ENCODE measurements around the gene RPL22. TPM values are rescaled to one million over a fixed set of nuclear protein-coding genes. Genes with fewer than 3 reads are reported as not detected.

The RPL22 gene
- total and polyA plus RNA-seq, 2 of the 13 experiments (the other 11 are each of a cell fraction or from before 2014, with no cell fraction given) = 214 to 545 TPM

DNA sequence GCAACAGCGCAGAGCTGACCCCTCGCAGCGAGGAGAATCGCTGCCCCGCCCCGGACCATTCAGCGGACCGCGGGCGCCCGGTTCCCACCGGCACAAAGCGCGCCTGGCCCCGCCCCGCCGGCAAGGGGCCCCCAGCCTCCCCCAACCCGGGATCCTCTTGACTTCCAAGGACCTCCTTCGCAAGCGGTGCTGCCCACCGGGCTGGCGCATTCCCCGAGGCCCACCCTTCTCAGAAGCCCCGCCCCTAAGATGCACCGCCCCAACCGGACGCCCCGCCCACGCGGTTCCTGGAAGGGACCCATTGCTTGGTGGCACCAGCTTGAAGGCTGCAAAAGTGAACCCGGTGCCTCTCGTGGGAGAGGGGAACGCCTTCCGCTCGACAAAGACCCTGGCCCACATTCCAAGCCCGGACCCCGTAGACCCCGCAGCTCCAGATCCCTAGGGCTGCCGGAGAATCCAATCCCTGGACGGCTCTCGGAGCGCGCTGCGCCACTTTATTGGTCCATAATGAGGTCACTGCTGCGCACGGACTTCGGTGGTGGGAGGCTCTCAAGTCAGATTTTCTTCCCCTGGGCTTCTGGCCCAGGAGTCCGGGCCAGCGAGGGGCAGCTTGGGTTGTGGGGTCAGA is 46.6 kb upstream of the RPL22 start:
- H3K9me3 ChIP-seq (ENCODE audit: low read length) = no peaks in the 10 kb centered on the region
- no TSS peak for BruUV-seq (replicated peaks)
- 0 out of 2 replicates have a peak, but pooled peaks cover 5% of the 10 kb centered on the region for H4K20me1 ChIP-seq (ENCODE audit: insufficient read depth, low read length)
- POLR2A ChIA-PET = interaction anchor here (1.1 to 1.7 kb wide), 3 partner anchors 40 to 98 kb away, joined by 3 to 4 read pairs (median 3); no protein-coding TSS in a partner anchor
- peaks cover 17 to 68% of the 10 kb centered on the region in 2 experiments for H3K27me3 ChIP-seq (ENCODE audit: control insufficient read depth in 1 of 2, insufficient read depth in 2 of 2, low read length in 2 of 2)
- no peaks in the 10 kb centered on the region for H3K36me3 ChIP-seq (replicated peaks in 1 of 2; ENCODE audit: control insufficient read depth in 1 of 2, insufficient read depth in 2 of 2, low read length in 2 of 2)
- DNase-seq (ENCODE audit: low spot score) (no peak), ATAC-seq (peak; percentile 6; the same call in 1 of the 3 replicates), FAIRE-seq (no peak)
- CTCF ChIA-PET (ENCODE audit: low intra/inter-chr PET ratio, low total read pairs) = interaction anchor here (0.9 to 3.4 kb wide), 5 partner anchors 19 to 97 kb away, joined by 4 to 39 read pairs (median 7); partner anchors contain the start of gene RNF207
- H3K79me2 ChIP-seq (ENCODE audit: insufficient read depth, low read length) = no peaks in the 10 kb centered on the region
- WGBS (ENCODE audit: low lambda C conversion rate) = 30% methylated on average over 2 of the region's 49 CpGs
- in situ Hi-C loops (cut with HindIII; ENCODE audit: extremely low pct_ligation_motif_present, low pct_unique_long_range_greater_than_20kb) = loop anchor here (5.0 to 10.0 kb wide), 3 partner anchors 36 to 169 kb away; partner anchors contain the start of gene HES2
- H3K27ac ChIP-seq (ENCODE audit: extremely low read length, insufficient read depth, low read length) = no peak overlapping the region
- peak overlapping the region; percentile 50 for H3K4me2 ChIP-seq (ENCODE audit: low read depth, low read length)
- peaks cover 34% of the 10 kb centered on the region for H3K4me1 ChIP-seq (ENCODE audit: insufficient read depth, low read length)
- TF ChIP-seq, protein P1, sequence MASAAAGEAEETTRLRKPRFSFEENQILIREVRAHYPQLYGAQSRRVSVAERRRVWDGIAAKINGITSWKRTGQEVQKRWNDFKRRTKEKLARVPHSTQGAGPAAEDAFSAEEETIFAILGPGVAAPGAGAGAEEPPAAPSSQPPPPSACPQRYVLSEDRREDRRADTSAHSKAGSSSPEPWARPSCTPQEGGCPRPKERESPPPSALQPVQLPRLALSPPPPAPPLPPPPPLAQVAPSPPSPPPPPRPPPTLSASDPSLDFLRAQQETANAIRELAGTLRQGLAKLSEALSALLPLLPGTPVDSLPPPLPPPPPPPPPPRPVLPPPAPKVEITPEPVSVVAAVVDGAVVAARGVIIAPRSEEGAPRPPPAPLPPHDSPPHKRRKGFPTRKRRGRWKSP (CRISPR knock-in tag; IDR thresholded peaks at IDR 0.05) = no peak
- TF ChIP-seq MATR3 (CRISPR knock-in tag; IDR thresholded peaks at IDR 0.05) (no peak), RFXAP (CRISPR knock-in tag; IDR thresholded peaks at IDR 0.05; ENCODE audit: borderline replicate concordance) (no peak), ZNF567 (CRISPR knock-in tag; IDR thresholded peaks at IDR 0.05; ENCODE audit: borderline replicate concordance) (no peak), ZSCAN20 (CRISPR knock-in tag; IDR thresholded peaks at IDR 0.05; ENCODE audit: borderline replicate concordance) (no peak), PHF8 (CRISPR knock-in tag; IDR thresholded peaks at IDR 0.05) (0 out of 2 replicates have a peak, but pooled peaks have one; percentile 8), TCF7L2 (IDR thresholded peaks at IDR 0.05; ENCODE audit: low read depth, low read length) (no peak)
- TF ChIP-seq, protein P2, sequence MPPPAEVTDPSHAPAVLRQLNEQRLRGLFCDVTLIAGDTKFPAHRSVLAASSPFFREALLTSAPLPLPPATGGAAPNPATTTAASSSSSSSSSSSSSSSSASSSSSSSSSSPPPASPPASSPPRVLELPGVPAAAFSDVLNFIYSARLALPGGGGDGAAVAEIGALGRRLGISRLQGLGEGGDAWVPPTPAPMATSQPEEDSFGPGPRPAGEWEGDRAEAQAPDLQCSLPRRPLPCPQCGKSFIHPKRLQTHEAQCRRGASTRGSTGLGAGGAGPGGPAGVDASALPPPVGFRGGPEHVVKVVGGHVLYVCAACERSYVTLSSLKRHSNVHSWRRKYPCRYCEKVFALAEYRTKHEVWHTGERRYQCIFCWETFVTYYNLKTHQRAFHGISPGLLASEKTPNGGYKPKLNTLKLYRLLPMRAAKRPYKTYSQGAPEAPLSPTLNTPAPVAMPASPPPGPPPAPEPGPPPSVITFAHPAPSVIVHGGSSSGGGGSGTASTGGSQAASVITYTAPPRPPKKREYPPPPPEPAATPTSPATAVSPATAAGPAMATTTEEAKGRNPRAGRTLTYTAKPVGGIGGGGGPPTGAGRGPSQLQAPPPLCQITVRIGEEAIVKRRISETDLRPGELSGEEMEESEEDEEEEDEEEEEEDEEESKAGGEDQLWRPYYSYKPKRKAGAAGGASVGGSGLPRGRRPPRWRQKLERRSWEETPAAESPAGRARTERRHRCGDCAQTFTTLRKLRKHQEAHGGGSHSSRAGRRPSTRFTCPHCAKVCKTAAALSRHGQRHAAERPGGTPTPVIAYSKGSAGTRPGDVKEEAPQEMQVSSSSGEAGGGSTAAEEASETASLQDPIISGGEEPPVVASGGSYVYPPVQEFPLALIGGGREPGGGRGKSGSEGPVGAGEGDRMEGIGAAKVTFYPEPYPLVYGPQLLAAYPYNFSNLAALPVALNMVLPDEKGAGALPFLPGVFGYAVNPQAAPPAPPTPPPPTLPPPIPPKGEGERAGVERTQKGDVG (CRISPR knock-in tag; IDR thresholded peaks at IDR 0.05; ENCODE audit: borderline replicate concordance) = no peak
- H3K9ac ChIP-seq (ENCODE audit: insufficient read depth, low read depth, low read length) = no peak overlapping the region
- H2AFZ ChIP-seq (ENCODE audit: low read length) = no peak overlapping the region
- intact Hi-C loops (cut with micrococcal nuclease; ENCODE audit: unreplicated experiment) = loop anchor here (2.0 to 10.0 kb wide), 3 partner anchors 35 to 146 kb away; partner anchors contain the start of gene ACOT7
- H3K4me3 ChIP-seq (replicated peaks in 1 of 3; ENCODE audit: insufficient read depth in 1 of 3, low read depth in 2 of 3, low read length in 3 of 3) = peak overlapping the region in 2 of 3 experiments; percentile 27 to 44; a peak in 3 of 6 replicates
